Spinal cord (tissue), 10 donors: ENCODE measurements around the gene ACAA1. TPM values are rescaled to one million over a fixed set of nuclear protein-coding genes. Genes with fewer than 3 reads are reported as not detected.
A peak's percentile ranks its signal among the peaks of the same experiment; 100 is the strongest.
"Not testable (repeated sequence)": the region's sequence is repeated elsewhere in the genome, so short reads cannot be mapped to it uniquely, and the experiment has no call there.

Experiments used
- DNase-seq, 6 donors: peaks; one replicate each; pipeline versions ENCODE4 v3.0.0 to v3.0.0-alpha.2; 2013 to 2015; ENCODE audit warnings: low spot score in 6 of 6, low read depth in 4 of 6
- H3K27ac ChIP-seq: one replicate; pipeline ENCODE4 v1.5.1; 2013; ENCODE audit warnings: low read depth, low read length, control low read depth
- H3K27me3 ChIP-seq: one replicate; pipeline ENCODE4 v1.6.1; 2013; ENCODE audit warnings: low read length; ENCODE audit not compliant: control insufficient read depth, insufficient read depth
- H3K36me3 ChIP-seq: one replicate; pipeline ENCODE4 v1.6.1; 2013; ENCODE audit warnings: low read length; ENCODE audit not compliant: control insufficient read depth, insufficient read depth
- H3K4me1 ChIP-seq: one replicate; pipeline ENCODE4 v1.6.1; 2013; ENCODE audit warnings: low read length; ENCODE audit not compliant: control insufficient read depth, insufficient read depth
- H3K4me3 ChIP-seq: one replicate; pipeline ENCODE4 v1.5.1; 2013; ENCODE audit warnings: low read depth, low read length, control low read depth
- H3K9me3 ChIP-seq: one replicate; pipeline ENCODE4 v1.6.1; 2013; ENCODE audit warnings: low read length; ENCODE audit not compliant: control insufficient read depth, insufficient read depth
- WGBS: methylation state at CpG from one replicate; pipeline ENCODE4 v1.1.5; 2013; ENCODE audit warnings: missing lambda C conversion rate; ENCODE audit not compliant: insufficient coverage; 5-methylcytosine and 5-hydroxymethylcytosine counted together
- polyA plus RNA-seq, 2 donors: library from polyadenylated mRNA; unstranded; fragments of 120-200 nt; gene quantifications; one replicate each; pipeline ENCODE4 v1.2.1, GENCODE V29; 2013; ENCODE audit not compliant: insufficient read length in 2 of 2
- total RNA-seq, 2 donors: library from RNA; depleted of rRNA in 1 of 2; stranded (reverse); fragments of 120-200 nt in 1 of 2; fragments of >200 nt in 1 of 2; gene quantifications; one replicate each; pipeline versions ENCODE4 v1.2.3 to v1.2.4, GENCODE V29; 2013 to 2014
- donor health status: healthy.

The ACAA1 gene
- total and polyA plus RNA-seq, 4 donors: 30.2 to 100 (median 67.9) TPM

DNA sequence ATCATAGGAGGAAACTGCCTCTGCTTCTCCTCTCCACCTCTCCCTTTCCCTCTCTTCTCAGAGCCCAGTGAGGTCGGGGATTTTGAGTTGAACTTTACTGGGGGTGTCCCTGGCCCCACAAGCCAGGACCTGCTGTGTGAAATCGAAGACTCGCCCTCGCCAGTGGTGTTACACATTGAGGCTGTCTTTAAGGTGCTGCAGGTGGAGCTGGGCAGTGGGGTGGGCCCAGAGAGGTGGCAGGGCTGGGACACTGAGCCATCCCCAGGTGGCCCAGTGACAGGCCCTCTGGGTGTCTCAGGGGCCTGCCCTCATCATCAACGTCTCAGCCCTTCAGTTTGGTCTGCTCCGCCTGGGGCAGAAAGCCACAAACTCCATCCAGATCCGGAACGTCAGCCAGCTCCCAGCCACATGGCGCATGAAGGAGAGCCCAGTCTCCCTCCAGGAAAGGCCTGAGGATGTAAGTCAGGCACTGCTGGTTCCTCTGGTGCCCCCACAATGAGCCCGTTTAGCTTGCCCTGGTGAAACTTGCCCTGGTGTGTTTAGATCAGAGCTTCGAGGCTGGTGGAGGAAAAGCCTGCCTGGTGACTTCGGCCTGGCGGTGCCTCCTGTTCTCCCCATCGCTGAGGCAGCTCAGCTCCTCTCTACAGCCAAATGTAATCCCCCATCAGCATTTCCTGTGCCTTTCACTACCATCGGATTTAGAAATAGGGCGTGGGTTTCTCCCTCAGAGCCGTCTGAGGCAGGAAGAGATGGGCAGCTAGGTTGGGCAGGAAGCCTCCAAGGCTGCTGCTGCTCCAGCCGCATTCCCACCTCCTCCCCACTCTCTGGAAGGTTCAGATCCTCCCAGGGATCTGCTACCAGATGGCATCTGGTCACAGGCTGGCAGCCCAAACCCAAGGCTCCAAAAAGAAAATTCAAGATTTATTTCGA, 39.2 kb downstream of the ACAA1 start:
- peaks cover 34% of the 10 kb centered on the region for H3K4me1 ChIP-seq
- H3K27ac ChIP-seq: no peak overlapping the region
- no peak overlapping the region for H3K4me3 ChIP-seq
- no peaks in the 10 kb centered on the region for H3K9me3 ChIP-seq
- no peaks in the 10 kb centered on the region for H3K27me3 ChIP-seq
- no peak for DNase-seq
- WGBS: 94% methylated on average over 11 of the region's 19 CpGs
- no peaks in the 10 kb centered on the region for H3K36me3 ChIP-seq

DNA sequence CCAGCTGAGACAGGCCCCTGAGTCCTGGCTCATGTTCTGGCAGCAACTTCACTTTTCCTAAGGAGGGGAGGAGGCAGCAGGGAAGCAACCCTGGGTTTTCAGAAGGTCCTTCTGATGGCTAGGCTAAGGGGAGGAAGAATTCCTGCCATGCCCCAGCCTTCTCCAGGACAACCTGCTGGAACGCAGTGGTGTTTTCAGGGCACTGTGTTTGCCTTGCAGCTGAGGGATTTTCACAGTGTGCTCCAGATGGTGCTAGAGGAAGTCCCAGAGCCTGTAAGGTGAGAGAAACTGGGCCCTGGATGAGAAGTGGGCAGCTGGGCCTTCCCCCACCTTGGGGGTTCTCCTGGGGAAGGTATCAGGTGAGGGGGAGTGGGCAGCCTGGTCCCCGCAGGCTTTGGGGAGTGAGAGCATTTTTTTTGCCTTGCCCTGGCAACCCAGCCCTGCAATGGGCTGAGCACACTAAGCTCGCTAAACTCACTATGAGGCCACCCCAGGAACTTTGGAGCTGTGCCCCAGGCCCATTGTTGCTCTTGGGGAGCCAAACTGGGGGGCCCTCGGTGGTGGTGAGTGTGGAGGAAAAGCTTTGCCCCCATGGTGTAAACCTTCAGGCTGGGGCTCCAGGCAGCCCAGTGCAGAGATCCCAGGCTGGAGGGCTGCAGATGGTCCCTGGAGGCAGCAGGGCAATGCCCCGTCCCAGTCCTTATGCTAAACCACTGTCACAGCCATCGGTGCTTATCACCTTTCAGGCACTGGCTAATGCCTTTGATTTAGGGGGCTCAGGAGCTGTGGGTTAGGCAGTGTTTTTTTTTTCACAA, 41.1 kb downstream of the ACAA1 start:
- Histone ChIP-seq H3K4me1 (peaks cover 34% of the 10 kb centered on the region), H3K36me3 (no peaks in the 10 kb centered on the region), H3K27ac (no peak overlapping the region), H3K27me3 (no peaks in the 10 kb centered on the region), H3K9me3 (no peaks in the 10 kb centered on the region), H3K4me3 (no peak overlapping the region)
- DNase-seq: peak in 5 of 6 donors; percentile 24 to 68 (median 52)
- WGBS: 52% methylated on average over 6 of the region's 6 CpGs

DNA sequence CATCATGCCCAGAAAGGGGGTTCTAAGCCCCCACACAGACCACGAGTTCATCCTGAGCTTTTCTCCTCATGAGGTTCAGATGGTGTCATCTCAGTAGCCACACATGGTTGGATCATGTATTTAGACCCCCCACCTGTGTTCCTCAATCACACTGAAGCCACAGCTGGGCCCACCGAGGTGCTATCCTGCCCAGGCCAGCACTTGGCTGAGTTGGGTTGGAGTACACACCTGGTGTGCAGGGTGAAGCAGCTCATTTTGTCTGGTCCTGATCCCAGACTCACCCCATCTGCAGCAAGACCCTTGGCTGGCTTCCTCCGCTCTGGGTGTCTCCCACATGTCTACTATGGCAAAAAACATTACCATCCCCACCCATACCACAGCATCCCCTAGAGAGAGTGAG, 41.9 kb downstream of the ACAA1 start:
- 76% methylated on average over 3 of the region's 3 CpGs for WGBS

DNA sequence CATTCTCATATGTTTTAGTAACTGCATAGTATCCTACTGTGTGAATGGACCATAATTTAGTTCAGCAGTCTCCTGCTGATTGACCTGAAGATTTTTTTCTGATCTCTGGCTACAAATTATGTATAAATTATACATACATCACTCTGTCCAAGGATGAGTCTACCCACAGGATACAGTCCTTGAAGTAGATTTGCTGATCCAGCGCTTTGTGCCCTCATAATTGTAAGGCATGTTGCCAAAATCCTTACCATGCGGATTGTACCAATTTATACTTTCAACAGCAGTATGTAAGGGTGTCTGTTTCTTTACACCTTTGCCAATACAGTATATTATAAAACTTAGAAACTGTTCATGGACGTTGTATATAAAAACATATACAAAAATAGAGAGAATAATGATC, 46.5 kb downstream of the ACAA1 start:
- H3K27me3 ChIP-seq: no peaks in the 10 kb centered on the region
- no peak overlapping the region for H3K27ac ChIP-seq
- H3K4me3 ChIP-seq: no peak overlapping the region
- no peaks in the 10 kb centered on the region for H3K9me3 ChIP-seq
- no CpG with 5 or more reads among the region's 3 CpGs for WGBS
- H3K36me3 ChIP-seq: no peaks in the 10 kb centered on the region
- H3K4me1 ChIP-seq: peaks cover 7% of the 10 kb centered on the region
- no peak for DNase-seq

More for the DNA sequence above, 41.9 kb downstream of the ACAA1 start:
- no peak overlapping the region for H3K27ac ChIP-seq
- peaks cover 32% of the 10 kb centered on the region for H3K4me1 ChIP-seq
- H3K9me3 ChIP-seq: no peaks in the 10 kb centered on the region
- H3K36me3 ChIP-seq: no peaks in the 10 kb centered on the region
- no peaks in the 10 kb centered on the region for H3K27me3 ChIP-seq
- no peak overlapping the region for H3K4me3 ChIP-seq
- no peak for DNase-seq

DNA sequence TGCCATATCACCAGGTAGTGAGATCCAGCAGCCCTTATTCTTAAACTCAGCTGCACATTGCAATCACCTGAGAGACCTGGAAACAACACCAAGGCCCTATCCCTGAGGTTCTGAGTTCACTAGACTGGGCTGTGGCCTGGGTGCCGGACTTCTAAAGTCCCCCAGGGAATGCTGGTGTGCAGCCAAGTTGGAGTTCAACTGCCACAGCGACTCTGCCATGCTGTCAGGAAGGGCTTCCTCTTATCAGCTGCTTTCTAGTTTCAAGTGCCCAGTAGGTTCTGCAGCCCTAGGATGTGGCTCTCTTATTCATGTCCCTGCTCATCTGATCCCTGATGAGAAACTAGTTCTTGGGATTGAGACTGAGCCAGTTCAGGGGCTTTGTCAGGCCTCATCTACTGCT, 47.8 kb downstream of the ACAA1 start:
- no peak for DNase-seq
- H3K9me3 ChIP-seq: peaks cover 2% of the 10 kb centered on the region
- H3K4me3 ChIP-seq: no peak overlapping the region
- no peaks in the 10 kb centered on the region for H3K27me3 ChIP-seq
- 90% methylated on average over 2 of the region's 2 CpGs for WGBS
- H3K27ac ChIP-seq: no peak overlapping the region
- H3K36me3 ChIP-seq: no peaks in the 10 kb centered on the region
- H3K4me1 ChIP-seq: no peaks in the 10 kb centered on the region

GRCh38 chr3:38088126-38089078, 48.5 kb downstream of the ACAA1 start:
- 92% methylated on average over 6 of the region's 11 CpGs for WGBS
- H3K4me3 ChIP-seq: no peak overlapping the region
- no peaks in the 10 kb centered on the region for H3K4me1 ChIP-seq
- H3K27me3 ChIP-seq: no peaks in the 10 kb centered on the region
- H3K9me3 ChIP-seq: peaks cover 2% of the 10 kb centered on the region
- H3K27ac ChIP-seq: no peak overlapping the region
- no peaks in the 10 kb centered on the region for H3K36me3 ChIP-seq
- DNase-seq: no peak

DNA sequence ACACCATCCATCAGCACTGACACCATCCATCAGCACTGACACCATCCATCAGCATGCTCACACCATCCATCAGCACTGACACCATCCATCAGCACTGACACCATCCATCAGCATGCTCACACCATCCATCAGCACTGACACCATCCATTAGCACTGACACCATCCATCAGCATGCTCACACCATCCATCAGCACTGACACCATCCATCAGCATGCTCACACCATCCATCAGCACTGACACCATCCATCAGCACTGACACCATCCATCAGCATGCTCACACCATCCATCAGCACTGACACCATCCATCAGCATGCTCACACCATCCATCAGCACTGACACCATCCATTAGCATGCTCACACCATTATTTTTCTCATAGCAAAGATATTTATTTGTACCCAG, 49.6 kb downstream of the ACAA1 start:
- not testable (repeated sequence) for H3K27me3 ChIP-seq, H3K4me1 ChIP-seq, H3K36me3 ChIP-seq, H3K9me3 ChIP-seq, H3K4me3 ChIP-seq, DNase-seq, H3K27ac ChIP-seq

- no peak for DNase-seq
- WGBS: 85% methylated on average over 2 of the region's 3 CpGs
Measured at GRCh38 chr3:38086496-38086895, 50.4 kb downstream of the ACAA1 start.

DNA sequence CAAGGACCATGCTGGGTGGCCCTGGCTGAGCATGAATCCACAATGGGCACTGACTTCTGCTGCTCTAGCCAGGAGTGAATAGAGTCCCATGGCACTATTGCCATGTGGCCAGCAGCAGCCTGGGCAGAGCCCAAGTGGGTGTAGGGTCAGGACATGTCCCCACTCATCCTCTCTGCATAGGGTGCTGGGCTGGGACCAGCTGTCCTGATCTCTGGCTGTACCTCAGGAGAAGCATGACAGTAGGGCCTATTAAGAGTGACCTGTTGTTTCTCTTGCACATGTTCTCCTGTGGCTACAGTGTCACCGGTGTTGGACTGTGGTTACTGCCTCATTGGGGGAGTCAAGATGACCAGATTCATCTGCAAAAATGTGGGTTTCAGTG, 51.0 kb downstream of the ACAA1 start:
- H3K9me3 ChIP-seq: peaks cover 2% of the 10 kb centered on the region
- WGBS: 100% methylated on average over 1 of the region's 1 CpG
- no peaks in the 10 kb centered on the region for H3K4me1 ChIP-seq
- no peak overlapping the region for H3K27ac ChIP-seq
- H3K4me3 ChIP-seq: no peak overlapping the region
- no peaks in the 10 kb centered on the region for H3K36me3 ChIP-seq
- no peak for DNase-seq
- H3K27me3 ChIP-seq: no peaks in the 10 kb centered on the region

More at GRCh38 chr3:38086496-38086895, 50.4 kb downstream of the ACAA1 start:
- Histone ChIP-seq H3K4me1 (no peaks in the 10 kb centered on the region), H3K27ac (no peak overlapping the region), H3K9me3 (peaks cover 2% of the 10 kb centered on the region), H3K36me3 (no peaks in the 10 kb centered on the region), H3K27me3 (no peaks in the 10 kb centered on the region), H3K4me3 (no peak overlapping the region)
